ENCODE results near the gene PRKCE.
A peak's percentile ranks its signal among the peaks of the same experiment; 100 is the strongest.

PRKCE gene

DNA sequence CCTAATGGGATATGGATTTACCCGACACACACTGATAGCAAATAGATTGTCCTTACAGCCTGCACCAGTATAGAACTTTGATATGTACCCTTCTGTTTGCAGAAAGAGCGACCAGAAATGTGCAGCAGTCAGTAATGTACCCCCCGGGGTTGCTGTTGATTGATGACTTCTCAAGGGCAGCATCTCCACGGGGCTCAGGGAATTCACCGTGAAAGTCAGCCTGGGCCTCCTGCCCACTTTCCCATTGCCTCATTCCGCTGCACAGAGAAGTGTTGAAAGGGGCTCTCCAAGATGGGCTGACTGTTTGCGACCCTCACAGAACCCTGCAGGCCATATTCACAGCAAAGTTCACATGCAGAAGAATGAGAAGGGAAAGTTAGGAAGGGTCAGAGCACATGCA is 241.3 kb downstream of the PRKCE start:
- H3K27ac ChIP-seq = no peak overlapping the region
- DNase-seq (ENCODE audit: low read depth, low spot score) = no peak

DNA sequence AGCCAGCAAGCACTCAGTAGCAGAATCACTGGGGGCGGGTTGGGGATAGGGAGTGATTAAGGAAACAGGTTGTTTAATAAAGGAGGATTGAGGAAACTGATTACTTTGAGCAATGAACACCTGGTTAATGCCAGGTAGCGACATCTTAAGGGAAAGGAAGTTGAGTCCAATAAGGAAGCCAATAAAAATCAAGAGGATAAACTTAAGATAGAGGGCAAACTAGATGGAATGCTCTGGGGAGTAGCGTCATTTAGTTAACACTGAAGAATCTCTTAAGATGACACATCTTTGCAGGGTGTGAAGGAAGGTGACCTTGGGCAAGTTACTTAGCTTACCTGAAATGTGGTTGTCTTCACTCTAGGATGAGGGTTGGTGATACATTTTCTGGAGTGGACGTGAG is 242.7 kb downstream of the PRKCE start:
- no peak for DNase-seq (ENCODE audit: low read depth, low spot score)
- H3K27ac ChIP-seq = no peak overlapping the region

DNA sequence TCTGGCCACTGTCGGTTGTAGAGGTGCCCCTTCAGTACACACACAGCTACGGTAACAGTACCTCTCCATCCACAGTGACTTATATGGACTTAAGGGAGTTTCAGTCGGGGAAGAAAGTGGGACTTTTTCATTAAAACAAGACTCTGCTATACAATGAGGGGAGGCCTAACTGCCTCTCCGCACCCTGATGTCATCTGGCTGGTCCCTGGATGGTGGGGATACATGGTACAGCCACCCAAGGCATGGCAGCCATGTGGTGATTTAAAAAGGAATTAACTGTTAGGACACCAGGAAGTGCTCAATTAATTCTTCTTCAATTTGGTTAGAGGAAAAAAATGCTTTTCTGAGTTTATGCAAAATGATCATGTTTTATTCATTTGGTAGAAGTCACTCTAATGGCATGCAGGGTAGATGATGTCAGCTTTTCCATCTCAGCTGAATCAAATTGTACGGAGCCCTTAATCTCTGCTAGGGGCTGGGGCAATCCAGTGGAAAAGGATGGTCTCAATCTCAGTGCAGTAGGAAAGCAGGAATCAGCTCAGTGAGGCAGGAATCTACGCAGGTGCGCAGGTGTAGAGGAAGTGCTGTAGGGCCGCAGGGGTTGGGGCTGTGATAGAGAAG is 243.9 kb downstream of the PRKCE start:
- no peak for DNase-seq (ENCODE audit: low read depth, low spot score)
- no peak overlapping the region for H3K27ac ChIP-seq

DNA sequence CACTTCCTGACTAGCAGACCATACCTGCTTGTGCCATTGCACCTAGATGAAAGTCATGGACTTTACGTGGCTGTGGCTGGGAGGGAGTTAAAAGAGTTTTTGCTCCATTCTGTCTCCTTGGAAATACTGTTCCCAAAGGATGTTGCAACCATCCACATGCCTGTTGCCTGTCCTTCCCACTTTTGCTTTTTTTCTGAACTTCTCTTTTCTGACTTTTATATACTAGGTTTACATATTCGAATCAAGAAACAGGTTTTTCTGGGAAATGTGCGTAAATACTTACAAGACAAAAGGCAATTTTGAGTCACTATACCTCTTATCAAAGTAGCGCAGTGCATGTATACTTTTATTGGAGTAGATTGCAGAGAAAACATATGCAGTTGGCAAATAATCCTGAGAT is 244.8 kb downstream of the PRKCE start:
- no peak overlapping the region for H3K27ac ChIP-seq
- DNase-seq (ENCODE audit: low read depth, low spot score) = no peak

DNA sequence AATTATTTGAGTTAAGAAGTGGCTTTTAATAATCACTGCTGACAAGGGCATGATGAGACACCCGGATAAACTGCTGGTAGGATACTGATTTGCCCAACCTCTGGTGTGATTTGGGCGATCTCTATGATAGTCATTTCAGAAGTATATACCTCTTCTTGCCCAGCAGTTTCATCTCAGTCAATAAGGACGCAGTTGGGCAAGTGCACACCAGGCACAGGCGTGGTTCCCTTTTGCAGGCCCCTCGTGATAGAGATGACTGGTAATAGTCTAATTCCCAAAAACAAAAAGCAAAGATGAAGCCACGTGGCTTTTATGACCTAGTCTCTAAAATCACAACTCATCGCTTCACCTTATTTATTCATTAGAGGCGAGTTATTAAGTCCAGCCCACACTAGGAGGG is 246.4 kb downstream of the PRKCE start:
- DNase-seq (ENCODE audit: low read depth, low spot score) = no peak
- H3K27ac ChIP-seq = no peak overlapping the region

DNA sequence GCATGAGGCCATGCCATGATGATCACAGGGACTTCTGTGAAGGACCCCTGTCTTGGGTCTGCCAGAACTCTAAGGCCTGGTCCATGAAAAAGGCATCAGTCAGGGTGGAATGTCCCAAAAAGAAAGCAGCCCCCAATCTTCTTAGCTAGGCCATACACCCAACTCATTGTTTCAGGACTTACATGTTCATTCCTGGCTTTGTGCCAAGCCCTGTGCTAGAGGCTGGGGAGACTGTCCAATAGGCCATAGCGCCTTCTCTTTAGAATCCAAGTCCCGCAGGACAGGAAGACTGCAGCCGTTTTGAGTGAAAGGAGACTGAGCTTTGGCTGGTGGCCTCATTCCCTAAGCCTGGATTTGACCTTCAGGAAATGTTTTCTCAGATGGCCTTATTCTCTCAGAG is 247.3 kb downstream of the PRKCE start:
- DNase-seq (ENCODE audit: low read depth, low spot score) = no peak
- H3K27ac ChIP-seq = no peak overlapping the region

DNA sequence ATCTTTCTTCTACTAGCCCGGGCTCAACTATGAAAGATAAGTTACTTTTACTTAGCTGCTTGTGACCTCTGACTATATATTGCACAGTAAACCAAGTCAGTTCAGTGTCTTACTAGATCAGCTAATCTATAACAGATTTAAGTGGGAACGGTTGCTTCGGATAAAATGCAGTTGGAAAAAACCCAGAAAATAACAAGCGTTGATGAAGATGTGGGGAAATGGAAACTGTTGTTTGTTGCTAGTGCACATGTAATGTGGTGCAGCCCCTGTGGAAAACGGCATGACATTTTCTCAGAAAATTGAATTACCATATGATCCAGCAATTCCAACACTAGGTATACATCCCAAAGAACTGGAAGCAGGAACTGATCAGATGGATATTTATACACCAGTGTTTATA is 248.5 kb downstream of the PRKCE start:
- no peak overlapping the region for H3K27ac ChIP-seq
- DNase-seq (ENCODE audit: low read depth, low spot score) = no peak

DNA sequence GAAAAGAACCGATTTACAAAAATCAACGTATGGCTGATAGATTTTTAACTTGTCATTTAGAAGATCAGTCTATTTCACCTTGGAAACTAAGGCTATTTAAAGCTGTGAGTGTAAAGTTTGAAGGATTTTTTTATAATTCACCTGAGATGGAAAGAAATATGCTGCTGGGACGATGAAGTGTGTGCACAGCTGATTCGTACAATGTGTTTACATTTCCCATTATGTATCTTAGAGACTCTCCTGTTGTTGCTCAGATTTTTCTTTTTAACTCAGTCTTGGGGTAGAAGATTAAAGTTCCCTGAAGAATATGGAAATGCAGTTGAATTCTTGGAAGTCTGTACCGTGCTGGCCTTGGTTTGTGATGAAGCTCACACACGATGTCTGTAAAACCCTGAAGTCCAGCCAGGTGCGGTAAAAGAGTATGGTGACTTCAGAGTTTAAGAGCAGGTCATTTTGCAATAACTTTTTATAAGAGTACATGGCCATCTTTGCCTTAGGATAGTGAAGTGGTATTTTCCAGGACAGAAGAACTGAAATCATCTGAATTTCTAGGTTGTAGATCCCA is 250.1 kb downstream of the PRKCE start:
- no peak for DNase-seq (ENCODE audit: low read depth, low spot score)
- no peak overlapping the region for H3K27ac ChIP-seq

DNA sequence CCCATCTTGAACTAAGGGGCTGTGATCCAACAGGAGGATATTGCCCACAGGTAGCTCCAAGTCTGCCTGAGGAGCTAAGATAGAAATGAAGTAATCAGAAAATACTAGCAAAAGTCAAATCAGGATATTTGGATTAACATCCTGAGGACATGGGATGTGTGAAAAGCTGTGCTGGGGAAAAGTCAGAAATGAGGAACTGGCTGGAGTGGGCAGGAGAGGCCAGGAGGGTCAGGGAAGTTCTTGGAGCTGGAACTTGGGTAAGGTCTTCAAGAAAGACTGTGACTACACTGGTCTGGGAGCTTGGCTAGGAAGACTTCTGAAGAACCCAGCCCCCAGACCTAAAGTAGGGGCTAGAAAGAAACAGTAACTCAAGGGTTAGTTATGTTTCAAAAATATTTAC is 250.9 kb downstream of the PRKCE start:
- DNase-seq (ENCODE audit: low read depth, low spot score) = no peak
- no peak overlapping the region for H3K27ac ChIP-seq

DNA sequence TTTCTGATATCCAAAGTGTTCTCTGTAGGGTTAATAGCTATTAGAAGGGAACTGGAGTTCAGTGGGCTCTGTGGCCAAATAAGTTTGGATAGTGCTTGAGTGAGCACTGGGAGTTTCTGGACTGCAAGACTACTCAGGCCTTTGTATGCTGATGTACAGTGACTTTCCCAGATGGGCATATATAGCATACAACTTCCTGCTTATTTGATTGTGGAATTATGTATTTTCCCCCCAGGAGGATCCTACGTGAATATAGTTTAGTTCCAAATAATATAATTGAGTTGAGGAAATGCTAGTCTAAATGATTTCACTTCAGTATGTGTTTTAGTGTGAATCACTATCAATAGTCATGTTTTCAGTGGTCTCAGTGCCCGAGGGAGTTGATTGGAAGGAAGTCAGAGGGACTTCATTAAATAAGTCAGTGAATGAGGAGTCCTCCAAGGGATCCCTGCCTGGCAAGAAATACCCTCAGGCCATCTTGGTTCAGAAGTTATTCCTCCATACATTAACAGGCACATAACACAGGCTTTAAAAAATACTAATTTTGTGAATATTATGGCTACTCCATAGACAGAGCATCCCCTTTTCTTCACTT is 251.4 kb downstream of the PRKCE start:
- no peak overlapping the region for H3K27ac ChIP-seq
- no peak for DNase-seq (ENCODE audit: low read depth, low spot score)

DNA sequence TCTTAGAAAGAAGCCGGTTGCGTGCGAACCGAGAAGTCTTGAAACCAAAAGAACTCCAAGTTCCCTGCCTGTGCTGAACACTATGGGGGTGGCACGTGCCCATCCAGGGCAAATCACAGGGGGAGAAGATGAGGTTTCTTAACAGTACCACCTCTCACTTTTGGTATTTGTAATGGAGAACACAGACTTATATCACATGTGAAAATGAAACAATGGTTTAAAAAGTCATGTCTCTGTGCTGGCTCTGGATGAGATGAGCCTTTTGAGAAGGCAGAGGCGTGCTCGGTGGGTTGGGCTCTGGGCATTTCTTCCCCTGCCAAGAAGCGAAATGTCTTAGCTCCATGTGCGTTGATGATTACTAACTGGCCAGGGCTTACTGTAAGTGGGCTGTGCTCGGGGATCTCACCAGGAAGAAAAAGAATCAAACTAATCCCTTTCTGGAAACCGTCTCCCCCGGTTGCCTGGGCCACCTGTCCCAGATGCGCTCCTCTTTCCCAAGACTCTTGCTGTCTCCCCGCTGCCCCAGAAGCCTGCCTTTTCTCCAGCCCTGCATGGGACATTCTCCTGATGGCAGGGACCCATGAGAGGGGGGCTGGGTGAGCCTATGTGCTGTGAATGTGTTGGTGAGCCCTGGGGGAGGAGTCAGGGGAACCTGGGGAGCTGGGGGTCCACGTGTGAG is 252.9 kb downstream of the PRKCE start:
- H3K27ac ChIP-seq = no peak overlapping the region
- no peak for DNase-seq (ENCODE audit: low read depth, low spot score)

DNA sequence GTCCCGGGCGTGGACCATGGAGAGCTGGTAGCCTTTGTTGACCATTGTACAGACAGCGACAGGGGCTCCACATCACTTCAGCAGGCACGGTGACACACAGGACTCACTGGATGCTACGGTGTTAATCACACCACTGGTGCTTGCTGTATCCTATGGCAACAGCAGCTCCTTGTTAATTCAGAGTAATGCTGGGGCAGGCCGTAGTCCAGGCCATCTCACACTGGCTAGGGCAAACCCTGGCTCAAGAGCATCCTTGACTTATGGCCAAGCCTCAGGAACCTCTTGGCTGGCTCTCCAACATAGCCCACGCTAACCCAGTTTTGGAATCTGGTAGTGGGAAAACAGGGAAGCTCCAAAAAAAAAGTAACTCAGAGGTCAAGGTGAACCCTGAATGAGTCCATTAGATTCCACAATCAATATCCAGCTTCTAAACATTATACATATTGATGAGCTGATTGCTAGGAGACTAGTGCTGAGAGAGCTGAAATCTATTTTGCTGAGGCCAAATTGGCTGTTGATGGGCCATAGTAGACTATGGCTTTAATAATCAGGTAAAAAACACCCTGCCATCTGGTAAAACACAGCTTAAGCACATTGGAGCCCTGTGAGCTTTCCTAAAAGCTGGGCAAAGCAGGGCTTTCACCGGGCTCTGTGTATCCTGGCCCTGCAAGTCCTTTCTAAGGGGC is 253.6 kb downstream of the PRKCE start:
- no peak for DNase-seq (ENCODE audit: low read depth, low spot score)
- no peak overlapping the region for H3K27ac ChIP-seq

DNA sequence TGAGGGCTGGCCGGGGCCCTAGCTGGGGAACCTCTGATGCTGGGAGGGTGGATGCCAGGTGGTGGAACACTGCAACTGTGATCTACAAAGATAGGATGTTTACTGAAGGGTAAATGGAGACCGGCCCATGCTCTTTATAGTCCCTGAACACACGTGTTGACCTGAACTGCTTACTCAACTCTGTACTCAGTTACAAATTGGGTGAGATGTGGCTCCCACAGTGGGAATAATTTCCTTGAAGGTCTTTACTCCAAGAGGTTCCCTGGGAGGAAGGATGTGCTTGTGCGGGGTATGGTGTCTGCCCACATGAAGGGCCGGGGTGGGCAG is 254.1 kb downstream of the PRKCE start:
- DNase-seq (ENCODE audit: low read depth, low spot score) = no peak
- H3K27ac ChIP-seq = no peak overlapping the region

DNA sequence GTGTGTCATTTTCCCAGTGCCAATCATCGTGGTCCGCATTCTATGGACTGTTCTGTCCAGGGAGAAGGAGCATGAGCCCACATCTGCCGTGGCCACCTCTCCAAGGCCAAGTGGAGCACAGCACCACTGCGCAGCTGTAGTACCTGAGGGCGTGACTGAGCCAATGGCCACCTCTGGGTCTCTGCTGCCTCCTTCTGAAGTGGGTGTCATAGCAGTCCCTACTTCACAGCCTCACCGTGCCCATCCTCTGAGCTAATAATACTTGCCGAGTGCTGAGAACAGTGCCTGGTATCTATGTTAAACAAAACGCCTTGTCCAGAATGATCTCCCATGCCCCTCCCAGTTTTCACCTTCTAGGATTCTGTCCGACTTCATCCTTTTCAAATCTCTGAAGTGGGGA is 256.1 kb downstream of the PRKCE start:
- no peak for DNase-seq (ENCODE audit: low read depth, low spot score)
- no peak overlapping the region for H3K27ac ChIP-seq

DNA sequence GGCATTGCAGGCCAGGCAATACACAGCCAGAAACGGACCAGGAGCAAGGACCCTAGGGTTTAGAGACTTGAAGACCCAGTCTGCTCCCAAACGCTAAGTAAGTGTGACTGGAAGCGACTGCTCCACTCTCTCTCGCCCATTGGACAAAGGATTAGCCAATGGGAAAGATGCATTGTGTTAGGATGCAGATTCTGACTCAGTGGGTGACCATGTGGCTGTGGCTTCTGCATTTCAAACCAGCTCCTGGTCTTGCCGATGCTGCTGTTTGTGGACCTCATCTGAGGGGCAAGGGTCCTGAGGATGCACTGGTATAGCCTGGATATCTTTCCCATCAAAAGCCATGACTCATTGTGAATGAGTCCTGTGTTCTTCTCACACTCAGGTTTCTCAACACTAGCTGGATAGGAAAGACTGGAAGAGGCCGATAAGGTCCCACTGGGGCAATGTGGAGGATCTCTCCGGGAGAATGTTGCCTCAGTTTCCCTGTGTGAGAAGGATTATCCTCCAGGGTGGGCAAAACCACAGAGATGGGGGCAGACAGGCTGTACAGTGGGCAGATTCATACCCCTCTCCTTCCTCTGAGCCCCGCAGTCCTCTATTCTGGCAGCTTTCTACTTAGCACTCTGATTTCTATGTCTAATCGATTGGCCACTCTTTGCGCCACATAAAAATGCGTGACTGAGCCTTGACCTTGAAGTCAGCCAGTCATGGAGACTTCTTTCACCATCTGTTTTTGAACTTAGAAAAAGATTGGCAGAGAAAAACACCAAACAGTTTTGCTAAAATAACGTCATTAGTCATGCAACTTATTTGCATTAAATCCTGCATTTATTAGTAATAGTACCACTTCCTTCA is 257.1 kb downstream of the PRKCE start:
- no peak for DNase-seq (ENCODE audit: low read depth, low spot score)
- no peak overlapping the region for H3K27ac ChIP-seq

DNA sequence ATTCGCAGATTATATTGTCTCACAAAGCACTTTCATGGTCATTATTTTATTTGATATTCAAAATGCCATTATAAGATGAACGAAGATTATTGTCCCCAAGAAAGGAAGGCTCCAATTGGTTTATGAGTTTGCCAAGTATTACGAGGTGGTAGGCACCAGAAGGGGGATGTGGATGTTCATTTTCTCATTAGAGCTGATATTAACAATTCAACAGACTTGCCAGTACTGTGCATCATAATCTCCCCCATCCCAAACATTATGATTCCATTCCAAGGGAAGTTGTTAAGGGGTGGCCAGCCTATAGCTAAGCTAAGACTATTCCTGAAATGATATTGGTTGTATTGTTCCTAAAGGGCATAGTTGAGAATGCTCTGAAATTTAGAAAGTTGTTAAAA is 257.7 kb downstream of the PRKCE start:
- DNase-seq (ENCODE audit: low read depth, low spot score) = no peak

DNA sequence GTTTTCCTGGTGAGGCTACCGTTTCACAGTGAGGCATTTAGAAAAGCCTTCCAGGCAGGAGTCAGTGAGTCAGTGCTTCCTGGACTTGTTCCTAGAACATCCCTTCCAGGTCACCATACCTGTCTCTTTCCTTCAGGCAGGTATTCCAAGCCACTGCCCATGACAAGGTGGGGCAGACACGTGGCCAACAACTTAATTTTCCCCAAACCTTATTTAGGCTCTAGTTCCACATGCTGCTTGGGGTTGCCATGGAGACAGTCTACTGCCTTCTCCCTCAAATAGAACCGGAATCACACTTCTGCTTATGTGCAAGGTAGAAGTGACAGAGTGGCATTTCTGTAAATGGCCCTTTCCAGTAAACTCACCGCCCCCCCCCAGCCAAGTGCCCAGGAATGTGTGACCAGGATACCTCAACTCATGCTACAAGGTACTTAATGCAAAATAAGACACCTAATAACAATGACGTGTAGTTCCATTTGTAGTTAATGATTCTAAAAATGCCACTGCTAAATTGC is 258.3 kb downstream of the PRKCE start:
- H3K27ac ChIP-seq = no peak overlapping the region
- peak; percentile 20 for DNase-seq (ENCODE audit: low read depth, low spot score)

More for the DNA sequence above, 257.7 kb downstream of the PRKCE start:
- H3K27ac ChIP-seq = no peak overlapping the region

DNA sequence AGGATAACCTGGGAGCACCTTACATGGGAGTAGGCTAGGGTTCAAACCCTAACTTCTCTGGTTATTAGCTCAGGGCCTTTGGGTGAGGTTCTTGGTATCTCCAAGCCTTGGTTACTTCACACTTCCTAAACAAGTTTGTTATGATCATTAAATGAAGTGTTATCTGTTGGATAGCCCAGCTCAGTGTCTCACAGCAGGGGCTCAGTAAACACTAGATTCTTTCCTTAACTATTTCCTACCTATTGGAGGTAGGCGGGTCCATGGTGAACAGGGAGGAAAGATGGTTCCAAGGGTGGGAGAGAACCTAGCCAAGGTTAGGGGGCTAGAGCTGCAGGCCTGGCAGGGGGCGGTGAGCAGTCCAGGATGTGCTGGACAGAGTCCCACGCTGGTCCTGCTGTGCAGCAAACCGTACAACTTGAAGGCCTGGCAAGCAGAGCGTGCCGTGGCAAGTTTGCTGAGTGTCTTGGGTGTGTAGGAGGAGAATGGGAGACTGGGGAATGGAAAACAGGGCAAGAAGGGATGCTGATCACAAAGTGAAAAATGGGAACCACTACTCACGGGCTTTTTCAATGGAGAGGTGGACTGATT is 259.1 kb downstream of the PRKCE start:
- H3K27ac ChIP-seq = no peak overlapping the region
- DNase-seq (ENCODE audit: low read depth, low spot score) = no peak

DNA sequence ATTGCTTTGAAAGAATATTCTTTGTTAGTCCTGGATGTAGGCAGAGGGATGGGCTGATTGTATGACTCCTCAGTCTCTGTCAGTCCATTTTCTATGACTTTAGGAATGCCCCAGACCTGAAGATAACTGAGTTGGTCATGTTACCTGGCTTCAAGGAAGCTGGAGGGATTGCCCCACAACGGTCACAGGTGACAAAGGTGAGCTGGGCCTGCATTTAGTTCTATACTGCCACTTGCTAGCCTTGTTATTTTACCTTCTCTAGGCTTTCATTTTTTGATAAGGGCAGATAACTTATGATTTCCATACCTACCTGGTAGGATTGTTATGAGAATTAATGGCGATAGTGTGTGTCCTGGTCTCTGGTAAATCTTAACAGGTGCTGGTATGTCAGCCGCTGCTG is 260.1 kb downstream of the PRKCE start:
- H3K27ac ChIP-seq = no peak overlapping the region
- no peak for DNase-seq (ENCODE audit: low read depth, low spot score)

DNA sequence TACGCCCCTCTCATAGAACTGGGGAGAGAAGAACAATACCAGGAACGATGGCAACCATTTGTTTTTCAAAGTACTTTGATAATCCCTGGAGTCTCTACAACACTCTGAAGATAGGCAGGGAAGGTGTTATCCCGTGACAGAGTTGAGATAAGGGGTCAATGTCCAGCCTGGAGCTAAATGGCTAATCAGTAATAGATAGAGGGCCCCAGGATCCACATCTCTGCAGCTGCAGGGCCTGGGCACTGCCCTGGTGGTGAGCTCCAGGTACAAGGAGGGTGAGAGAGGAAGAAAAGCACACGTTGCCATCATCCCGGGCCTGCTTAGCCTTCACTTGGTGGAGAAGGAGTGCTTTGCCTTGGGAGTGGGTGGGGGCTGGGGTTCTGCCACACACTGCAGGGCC is 260.6 kb downstream of the PRKCE start:
- DNase-seq (ENCODE audit: low read depth, low spot score) = no peak

More for the DNA sequence above, 260.6 kb downstream of the PRKCE start:
- H3K27ac ChIP-seq = no peak overlapping the region
